ENCODE measurements around the gene ENTPD8.

Gene ENTPD8

DNA sequence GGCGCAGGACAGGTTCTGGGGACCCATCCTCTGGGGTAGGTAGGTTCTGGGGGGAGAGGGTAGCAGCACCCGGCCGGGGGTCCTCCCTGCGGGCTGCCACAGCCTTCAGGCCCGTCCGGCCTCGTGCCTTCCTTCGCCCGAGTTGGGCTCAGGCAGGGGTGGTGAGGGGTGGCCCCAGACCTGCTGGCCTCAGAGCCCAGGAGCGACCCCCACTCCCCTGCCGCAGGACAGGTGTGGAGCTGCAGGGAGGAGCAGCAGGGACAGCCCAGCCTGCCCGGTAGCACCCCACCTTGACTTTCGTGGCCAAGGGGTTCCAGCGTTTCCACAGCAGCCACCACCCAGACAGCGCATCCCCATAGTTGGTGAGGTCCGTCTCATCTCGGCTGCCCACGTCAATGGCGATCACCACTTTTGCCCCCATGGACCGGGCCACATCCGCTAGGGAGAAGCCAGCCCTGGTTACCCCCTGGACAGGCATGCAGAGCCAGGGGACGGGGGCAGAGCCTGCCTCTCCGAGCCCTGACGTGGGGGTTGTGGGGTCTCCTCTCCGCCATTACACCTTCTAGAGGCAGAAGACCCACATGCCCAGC lies 21.3 kb upstream of the ENTPD8 start:
- TF ChIP-seq, protein P1, sequence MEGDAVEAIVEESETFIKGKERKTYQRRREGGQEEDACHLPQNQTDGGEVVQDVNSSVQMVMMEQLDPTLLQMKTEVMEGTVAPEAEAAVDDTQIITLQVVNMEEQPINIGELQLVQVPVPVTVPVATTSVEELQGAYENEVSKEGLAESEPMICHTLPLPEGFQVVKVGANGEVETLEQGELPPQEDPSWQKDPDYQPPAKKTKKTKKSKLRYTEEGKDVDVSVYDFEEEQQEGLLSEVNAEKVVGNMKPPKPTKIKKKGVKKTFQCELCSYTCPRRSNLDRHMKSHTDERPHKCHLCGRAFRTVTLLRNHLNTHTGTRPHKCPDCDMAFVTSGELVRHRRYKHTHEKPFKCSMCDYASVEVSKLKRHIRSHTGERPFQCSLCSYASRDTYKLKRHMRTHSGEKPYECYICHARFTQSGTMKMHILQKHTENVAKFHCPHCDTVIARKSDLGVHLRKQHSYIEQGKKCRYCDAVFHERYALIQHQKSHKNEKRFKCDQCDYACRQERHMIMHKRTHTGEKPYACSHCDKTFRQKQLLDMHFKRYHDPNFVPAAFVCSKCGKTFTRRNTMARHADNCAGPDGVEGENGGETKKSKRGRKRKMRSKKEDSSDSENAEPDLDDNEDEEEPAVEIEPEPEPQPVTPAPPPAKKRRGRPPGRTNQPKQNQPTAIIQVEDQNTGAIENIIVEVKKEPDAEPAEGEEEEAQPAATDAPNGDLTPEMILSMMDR (IDR thresholded peaks at IDR 0.05) = no peak

DNA sequence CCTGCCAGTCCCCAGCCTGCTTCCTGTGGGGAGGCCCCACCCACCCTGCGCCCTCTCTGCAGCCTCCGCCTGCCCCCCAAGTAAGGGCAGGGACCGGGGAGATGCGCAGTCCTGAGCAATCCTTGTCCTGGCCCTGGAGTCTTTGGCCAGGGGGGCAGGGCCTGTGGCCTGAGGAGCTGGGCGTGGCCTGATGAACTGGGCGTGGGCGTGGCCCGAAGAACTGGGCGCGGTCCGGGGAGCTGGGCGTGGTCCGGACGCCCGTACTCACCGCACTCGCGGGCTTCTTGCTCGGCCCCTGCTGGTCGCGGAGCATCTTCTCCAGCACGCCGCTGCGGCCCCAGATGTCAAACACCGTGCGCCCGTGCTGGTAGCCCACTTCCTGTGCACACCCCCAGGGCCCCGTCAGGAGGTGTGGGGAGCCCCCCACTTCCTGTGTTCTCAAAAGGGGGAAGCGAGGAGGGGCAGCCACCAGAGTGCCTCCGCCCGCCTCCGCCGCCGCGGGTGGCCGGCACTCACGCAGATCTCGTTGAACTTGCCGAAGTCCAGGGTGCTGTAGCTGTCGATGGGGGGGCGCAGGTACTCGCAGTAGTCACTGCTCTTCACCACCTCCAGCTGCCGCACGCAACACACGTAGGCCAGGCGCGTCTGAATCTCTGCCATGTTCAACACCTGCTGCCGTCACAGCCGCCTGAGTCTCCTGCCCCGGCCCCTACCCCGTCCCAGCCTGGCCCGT lies 20.7 kb upstream of the ENTPD8 start:
- TF ChIP-seq, protein P1 (IDR thresholded peaks at IDR 0.05) = no peak

DNA sequence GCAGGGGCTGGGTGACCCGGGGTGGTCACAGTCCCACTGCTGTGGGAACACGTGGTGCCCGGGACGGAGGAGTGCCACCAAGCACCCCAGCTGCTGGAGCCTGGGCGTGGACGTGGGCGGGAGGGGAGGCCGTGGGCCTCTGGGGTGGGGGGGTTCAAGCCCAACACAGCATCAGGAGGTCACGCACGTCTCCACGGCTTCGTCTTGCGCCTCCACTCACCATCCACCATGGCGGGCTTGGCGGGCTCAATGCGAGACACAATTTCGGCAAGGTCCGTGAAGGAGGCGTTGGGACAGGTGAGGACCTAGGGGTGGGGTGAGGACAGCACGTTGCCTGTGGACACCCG lies 20.1 kb upstream of the ENTPD8 start:
- TF ChIP-seq, protein P1 (IDR thresholded peaks at IDR 0.05) = no peak

DNA sequence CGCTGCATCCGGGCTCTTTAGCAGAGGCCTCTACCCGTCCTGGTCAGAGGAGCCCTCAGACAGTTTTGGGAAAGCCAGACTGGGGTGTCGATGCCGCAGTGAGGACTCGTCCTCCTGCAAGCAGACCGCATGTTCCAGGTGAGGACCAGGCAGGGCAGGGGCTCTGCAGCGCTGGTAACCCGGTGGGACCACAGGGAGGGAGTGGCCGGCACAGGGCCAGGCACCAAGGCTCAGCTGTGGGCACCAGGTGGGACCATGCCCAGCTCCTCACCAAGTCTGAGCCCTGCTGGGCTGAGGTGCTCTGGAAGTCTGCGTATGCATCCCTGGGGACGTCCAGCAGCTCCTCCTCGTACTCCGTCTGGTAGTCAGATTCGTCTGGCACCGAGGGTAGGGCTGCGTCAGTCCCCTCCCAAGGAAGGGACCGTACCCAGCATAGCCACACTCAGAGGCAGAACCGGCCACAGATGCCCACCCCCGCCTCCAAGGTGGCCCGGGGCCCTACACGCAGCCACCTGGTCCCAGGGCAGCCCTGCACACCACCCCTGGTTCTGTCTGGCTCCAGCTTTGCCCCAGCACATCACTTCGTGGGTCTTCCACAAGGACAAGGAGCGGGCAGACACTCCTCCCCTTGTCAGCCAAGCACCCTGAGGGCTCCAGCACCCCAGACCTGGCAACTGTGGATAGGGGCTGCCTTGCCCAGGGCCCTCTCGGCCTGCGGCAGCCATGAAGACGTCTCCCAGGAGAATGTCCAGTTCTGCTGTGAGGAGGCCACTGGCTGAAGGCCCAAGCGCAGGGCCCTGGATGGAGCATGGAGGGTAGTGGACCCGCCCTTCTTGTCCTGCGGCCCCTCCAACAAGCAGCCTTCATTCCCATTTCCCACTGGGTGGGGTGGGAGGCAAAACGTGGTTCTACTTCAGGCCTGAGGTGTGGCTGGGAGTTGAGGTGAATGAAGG lies 19.5 kb upstream of the ENTPD8 start:
- TF ChIP-seq, protein P1 (IDR thresholded peaks at IDR 0.05) = no peak

DNA sequence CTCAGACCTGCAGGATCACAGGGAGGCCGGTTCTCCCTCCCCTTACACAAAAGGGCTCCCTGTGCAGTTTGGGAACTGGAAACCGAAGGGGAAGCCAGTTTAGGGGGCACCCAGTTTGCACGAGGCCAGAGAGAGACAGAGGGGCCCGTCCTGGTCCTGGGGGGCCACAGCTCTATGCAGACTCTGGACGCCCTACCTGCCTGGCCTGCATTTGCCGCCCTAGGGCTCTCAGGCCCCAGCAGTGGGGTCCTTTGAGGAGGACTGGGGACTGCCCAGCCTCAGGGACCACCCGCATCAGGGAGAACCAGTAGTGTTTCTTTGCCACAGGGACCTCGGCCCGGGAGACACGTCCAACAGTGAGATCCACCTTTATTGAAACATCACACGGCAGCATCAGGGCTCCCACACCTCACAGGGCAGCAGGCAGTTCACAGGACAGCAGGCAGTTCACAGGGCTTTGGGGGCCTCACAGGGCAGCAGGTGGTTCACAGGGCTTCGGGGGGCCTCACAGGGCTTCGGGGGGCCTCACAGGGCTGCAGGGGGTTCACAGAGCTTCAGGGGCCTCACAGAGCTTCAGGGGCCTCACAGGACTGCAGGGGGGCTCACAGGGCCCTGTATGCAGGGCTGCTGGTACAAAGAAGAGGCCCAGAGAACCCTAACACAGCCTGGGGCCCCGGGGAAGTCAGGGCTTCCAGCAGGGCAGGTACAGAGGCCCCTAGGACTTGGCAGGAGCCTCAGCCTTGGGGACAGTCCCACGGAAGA lies 18.6 kb upstream of the ENTPD8 start:
- TF ChIP-seq, protein P1 (IDR thresholded peaks at IDR 0.05) = no peak

DNA sequence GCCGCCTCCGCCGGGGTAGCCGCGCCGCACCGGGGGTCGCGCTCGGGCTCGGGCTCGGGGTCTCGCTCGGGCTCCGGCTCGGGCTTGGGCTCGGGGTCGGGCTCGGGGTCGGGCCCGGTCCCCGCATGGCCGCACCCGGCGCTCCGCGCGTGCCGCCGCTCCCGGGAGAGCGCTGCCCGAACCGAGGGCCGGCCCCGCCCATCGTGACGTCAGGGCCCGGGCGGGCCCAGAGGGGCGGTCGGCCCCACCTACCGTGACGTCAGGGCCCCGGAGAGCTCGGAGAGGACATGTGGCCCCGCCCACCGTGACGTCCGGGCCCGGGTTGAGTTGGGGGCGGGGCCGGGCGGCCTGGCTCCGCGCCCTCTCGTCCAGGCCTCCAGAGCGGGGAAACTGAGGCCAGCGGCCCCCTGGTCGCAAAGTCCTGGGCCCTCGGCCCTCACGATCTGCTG lies 18.0 kb upstream of the ENTPD8 start, which contains the start of gene NSMF:
Gene NSMF (minus strand): TSS at position 183 of the 449 bp plus-strand sequence. CDS start 232 bp downstream, outside the sequence.
- TF ChIP-seq, protein P1 (IDR thresholded peaks at IDR 0.05) = no peak
